ENCODE results near the gene ZNF618.

DNA sequence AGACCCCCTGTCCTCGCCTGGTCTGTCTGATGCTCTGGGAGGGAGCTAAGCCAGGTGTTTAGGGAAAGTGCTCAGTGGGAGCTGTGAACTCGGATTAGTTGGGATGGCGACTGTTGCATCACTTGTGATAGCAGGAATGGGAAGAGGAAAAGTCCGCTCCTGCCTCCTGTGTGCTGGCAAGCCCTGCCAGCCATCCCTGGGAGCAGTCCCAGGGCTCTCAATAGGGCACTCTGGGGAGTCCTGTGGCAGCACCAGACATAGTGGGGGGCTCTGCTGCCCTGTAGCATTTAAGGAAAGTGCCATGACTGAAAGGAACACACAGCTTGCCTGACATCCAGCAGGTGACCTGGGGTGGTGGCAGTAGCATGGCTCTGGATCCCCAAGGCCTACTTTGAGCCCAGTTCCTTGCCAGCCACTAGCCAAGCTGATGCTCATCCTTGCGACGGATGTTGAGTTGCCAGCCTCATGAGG is 120.5 kb downstream of the ZNF618 start:
- TF ChIP-seq, protein P1, sequence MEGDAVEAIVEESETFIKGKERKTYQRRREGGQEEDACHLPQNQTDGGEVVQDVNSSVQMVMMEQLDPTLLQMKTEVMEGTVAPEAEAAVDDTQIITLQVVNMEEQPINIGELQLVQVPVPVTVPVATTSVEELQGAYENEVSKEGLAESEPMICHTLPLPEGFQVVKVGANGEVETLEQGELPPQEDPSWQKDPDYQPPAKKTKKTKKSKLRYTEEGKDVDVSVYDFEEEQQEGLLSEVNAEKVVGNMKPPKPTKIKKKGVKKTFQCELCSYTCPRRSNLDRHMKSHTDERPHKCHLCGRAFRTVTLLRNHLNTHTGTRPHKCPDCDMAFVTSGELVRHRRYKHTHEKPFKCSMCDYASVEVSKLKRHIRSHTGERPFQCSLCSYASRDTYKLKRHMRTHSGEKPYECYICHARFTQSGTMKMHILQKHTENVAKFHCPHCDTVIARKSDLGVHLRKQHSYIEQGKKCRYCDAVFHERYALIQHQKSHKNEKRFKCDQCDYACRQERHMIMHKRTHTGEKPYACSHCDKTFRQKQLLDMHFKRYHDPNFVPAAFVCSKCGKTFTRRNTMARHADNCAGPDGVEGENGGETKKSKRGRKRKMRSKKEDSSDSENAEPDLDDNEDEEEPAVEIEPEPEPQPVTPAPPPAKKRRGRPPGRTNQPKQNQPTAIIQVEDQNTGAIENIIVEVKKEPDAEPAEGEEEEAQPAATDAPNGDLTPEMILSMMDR (conservative IDR thresholded peaks at IDR 0.05; ENCODE audit: low read depth, low read length) = no peak
- TF ChIP-seq EZH2 (IDR thresholded peaks at IDR 0.05; ENCODE audit: borderline replicate concordance, low read depth, low read length, poor library complexity, severe bottlenecking) = no peak

Data from A673 (cell line).